K562 (cell line): ENCODE measurements around the gene SMAD4.

Experiments used
- CTCF ChIP-seq, 3 experiments: IDR thresholded peaks in 2 of 3; conservative IDR thresholded peaks in 1 of 3; 2 replicates each; pipeline ENCODE4 v1.5.1; 2011 to 2012; ENCODE audit warnings: low read length in 3 of 3, mild to moderate bottlenecking in 3 of 3, control low read depth in 2 of 3, improper control_type of control experiment in 1 of 3, inconsistent platforms in 1 of 3, low read depth in 1 of 3, mixed read lengths in 1 of 3, moderate library complexity in 1 of 3; ENCODE audit not compliant: insufficient read depth in 2 of 3
- ETV6 ChIP-seq, 3 experiments: fragments of 150-350 bp in 1 of 3; sonication (generic) in 1 of 3; formaldehyde crosslinking in 1 of 3; IDR thresholded peaks; 2 replicates each; pipeline versions ENCODE4 v1.6.1 to v1.8.0; 2014 to 2022; ENCODE audit warnings: borderline replicate concordance in 2 of 3, low read depth in 2 of 3, antibody characterized with exemption in 1 of 3, low read length in 1 of 3, mild to moderate bottlenecking in 1 of 3, missing genetic modification reagents in 1 of 3
- NR3C1 ChIP-seq: sonication (generic); formaldehyde crosslinking; IDR thresholded peaks from 2 replicates; pipeline ENCODE4 v1.8.1; 2022; ENCODE audit warnings: missing genetic modification reagents
- TBL1XR1 ChIP-seq, 2 experiments: IDR thresholded peaks; 2 replicates each; pipeline ENCODE4 v1.6.1; 2012; ENCODE audit warnings: improper control_type of control experiment in 2 of 2, low read length in 2 of 2, mild to moderate bottlenecking in 1 of 2
- ZFP36 ChIP-seq: fragments of 150-350 bp; IDR thresholded peaks from 2 replicates; pipeline ENCODE4 v1.6.1; 2018; ENCODE audit warnings: low read length, low read depth; ENCODE audit not compliant: partially characterized antibody
- TF ChIP-seq, protein P1 (sequence below): fragments of 200-600 bp; sonication (generic); IDR thresholded peaks from one replicate; pipeline ENCODE4 v1.6.1; 2012; ENCODE audit warnings: mild to moderate bottlenecking, low read depth, low read length, inconsistent platforms
- TF ChIP-seq, protein P2 (sequence below): sonication (generic); formaldehyde crosslinking; IDR thresholded peaks from 2 replicates; pipeline ENCODE4 v1.8.1; 2022; ENCODE audit warnings: missing genetic modification reagents

- TF ChIP-seq, protein P1, sequence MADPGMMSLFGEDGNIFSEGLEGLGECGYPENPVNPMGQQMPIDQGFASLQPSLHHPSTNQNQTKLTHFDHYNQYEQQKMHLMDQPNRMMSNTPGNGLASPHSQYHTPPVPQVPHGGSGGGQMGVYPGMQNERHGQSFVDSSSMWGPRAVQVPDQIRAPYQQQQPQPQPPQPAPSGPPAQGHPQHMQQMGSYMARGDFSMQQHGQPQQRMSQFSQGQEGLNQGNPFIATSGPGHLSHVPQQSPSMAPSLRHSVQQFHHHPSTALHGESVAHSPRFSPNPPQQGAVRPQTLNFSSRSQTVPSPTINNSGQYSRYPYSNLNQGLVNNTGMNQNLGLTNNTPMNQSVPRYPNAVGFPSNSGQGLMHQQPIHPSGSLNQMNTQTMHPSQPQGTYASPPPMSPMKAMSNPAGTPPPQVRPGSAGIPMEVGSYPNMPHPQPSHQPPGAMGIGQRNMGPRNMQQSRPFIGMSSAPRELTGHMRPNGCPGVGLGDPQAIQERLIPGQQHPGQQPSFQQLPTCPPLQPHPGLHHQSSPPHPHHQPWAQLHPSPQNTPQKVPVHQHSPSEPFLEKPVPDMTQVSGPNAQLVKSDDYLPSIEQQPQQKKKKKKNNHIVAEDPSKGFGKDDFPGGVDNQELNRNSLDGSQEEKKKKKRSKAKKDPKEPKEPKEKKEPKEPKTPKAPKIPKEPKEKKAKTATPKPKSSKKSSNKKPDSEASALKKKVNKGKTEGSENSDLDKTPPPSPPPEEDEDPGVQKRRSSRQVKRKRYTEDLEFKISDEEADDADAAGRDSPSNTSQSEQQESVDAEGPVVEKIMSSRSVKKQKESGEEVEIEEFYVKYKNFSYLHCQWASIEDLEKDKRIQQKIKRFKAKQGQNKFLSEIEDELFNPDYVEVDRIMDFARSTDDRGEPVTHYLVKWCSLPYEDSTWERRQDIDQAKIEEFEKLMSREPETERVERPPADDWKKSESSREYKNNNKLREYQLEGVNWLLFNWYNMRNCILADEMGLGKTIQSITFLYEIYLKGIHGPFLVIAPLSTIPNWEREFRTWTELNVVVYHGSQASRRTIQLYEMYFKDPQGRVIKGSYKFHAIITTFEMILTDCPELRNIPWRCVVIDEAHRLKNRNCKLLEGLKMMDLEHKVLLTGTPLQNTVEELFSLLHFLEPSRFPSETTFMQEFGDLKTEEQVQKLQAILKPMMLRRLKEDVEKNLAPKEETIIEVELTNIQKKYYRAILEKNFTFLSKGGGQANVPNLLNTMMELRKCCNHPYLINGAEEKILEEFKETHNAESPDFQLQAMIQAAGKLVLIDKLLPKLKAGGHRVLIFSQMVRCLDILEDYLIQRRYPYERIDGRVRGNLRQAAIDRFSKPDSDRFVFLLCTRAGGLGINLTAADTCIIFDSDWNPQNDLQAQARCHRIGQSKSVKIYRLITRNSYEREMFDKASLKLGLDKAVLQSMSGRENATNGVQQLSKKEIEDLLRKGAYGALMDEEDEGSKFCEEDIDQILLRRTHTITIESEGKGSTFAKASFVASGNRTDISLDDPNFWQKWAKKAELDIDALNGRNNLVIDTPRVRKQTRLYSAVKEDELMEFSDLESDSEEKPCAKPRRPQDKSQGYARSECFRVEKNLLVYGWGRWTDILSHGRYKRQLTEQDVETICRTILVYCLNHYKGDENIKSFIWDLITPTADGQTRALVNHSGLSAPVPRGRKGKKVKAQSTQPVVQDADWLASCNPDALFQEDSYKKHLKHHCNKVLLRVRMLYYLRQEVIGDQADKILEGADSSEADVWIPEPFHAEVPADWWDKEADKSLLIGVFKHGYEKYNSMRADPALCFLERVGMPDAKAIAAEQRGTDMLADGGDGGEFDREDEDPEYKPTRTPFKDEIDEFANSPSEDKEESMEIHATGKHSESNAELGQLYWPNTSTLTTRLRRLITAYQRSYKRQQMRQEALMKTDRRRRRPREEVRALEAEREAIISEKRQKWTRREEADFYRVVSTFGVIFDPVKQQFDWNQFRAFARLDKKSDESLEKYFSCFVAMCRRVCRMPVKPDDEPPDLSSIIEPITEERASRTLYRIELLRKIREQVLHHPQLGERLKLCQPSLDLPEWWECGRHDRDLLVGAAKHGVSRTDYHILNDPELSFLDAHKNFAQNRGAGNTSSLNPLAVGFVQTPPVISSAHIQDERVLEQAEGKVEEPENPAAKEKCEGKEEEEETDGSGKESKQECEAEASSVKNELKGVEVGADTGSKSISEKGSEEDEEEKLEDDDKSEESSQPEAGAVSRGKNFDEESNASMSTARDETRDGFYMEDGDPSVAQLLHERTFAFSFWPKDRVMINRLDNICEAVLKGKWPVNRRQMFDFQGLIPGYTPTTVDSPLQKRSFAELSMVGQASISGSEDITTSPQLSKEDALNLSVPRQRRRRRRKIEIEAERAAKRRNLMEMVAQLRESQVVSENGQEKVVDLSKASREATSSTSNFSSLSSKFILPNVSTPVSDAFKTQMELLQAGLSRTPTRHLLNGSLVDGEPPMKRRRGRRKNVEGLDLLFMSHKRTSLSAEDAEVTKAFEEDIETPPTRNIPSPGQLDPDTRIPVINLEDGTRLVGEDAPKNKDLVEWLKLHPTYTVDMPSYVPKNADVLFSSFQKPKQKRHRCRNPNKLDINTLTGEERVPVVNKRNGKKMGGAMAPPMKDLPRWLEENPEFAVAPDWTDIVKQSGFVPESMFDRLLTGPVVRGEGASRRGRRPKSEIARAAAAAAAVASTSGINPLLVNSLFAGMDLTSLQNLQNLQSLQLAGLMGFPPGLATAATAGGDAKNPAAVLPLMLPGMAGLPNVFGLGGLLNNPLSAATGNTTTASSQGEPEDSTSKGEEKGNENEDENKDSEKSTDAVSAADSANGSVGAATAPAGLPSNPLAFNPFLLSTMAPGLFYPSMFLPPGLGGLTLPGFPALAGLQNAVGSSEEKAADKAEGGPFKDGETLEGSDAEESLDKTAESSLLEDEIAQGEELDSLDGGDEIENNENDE, result no peak
- TF ChIP-seq, protein P2, sequence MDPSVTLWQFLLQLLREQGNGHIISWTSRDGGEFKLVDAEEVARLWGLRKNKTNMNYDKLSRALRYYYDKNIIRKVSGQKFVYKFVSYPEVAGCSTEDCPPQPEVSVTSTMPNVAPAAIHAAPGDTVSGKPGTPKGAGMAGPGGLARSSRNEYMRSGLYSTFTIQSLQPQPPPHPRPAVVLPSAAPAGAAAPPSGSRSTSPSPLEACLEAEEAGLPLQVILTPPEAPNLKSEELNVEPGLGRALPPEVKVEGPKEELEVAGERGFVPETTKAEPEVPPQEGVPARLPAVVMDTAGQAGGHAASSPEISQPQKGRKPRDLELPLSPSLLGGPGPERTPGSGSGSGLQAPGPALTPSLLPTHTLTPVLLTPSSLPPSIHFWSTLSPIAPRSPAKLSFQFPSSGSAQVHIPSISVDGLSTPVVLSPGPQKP (CRISPR knock-in tag), result no peak
- TF ChIP-seq ZFP36 (no peak), CTCF (IDR thresholded peaks at IDR 0.05 in 2 of 3, conservative IDR thresholded peaks at IDR 0.05 in 1 of 3; ENCODE audit: insufficient read depth in 2 of 3, low read depth in 1 of 3, low read length in 3 of 3) (no peak), NR3C1 (no peak), TBL1XR1 (IDR thresholded peaks at IDR 0.05; ENCODE audit: low read length in 2 of 2) (no peak), ETV6 (IDR thresholded peaks at IDR 0.05; ENCODE audit: borderline replicate concordance in 1 of 2, low read depth in 2 of 2, low read length in 1 of 2) (no peak), ETV6 (CRISPR knock-in tag; IDR thresholded peaks at IDR 0.05; ENCODE audit: borderline replicate concordance) (no peak)
Observed at GRCh38 chr18:51133580-51134160, 103.7 kb downstream of the SMAD4 start.
